NCI-H524 treated with DMSO at 0.1 percent for 48 hours (cell line): ENCODE data around the gene FDXR.

Experiments
- DNase-seq: peaks from one replicate; lab custom pipeline; 2025; lab: John Stamatoyannopoulos, UW

Gene FDXR

GRCh38 chr17:74857191-74857590 is 15.6 kb downstream of the FDXR start:
- no peak for DNase-seq

- no peak for DNase-seq
Observed at GRCh38 chr17:74856112-74856511, 16.7 kb downstream of the FDXR start.

- no peak for DNase-seq
Observed at GRCh38 chr17:74855323-74855722, 17.5 kb downstream of the FDXR start.

GRCh38 chr17:74854792-74855191 is 18.0 kb downstream of the FDXR start:
- DNase-seq, result no peak

- DNase-seq, result no peak
Observed at GRCh38 chr17:74853669-74854068, 19.1 kb downstream of the FDXR start.

- DNase-seq, result no peak
Observed at GRCh38 chr17:74853048-74853397, 19.8 kb downstream of the FDXR start.

GRCh38 chr17:74852237-74853047 is 20.4 kb downstream of the FDXR start:
- no peak for DNase-seq

- no peak for DNase-seq
Observed at GRCh38 chr17:74851612-74852236, 21.1 kb downstream of the FDXR start.

GRCh38 chr17:74850914-74851313 is 21.9 kb downstream of the FDXR start:
- no peak for DNase-seq

- DNase-seq, result no peak
Observed at GRCh38 chr17:74850310-74850709, 22.5 kb downstream of the FDXR start.

GRCh38 chr17:74848656-74849399 is 24.0 kb downstream of the FDXR start:
- DNase-seq, result no peak

GRCh38 chr17:74846621-74847020 is 26.2 kb downstream of the FDXR start:
- DNase-seq, result no peak

GRCh38 chr17:74843352-74843627 is 29.5 kb downstream of the FDXR start:
- no peak for DNase-seq

GRCh38 chr17:74842599-74843351 is 30.0 kb downstream of the FDXR start:
- DNase-seq, result no peak

- DNase-seq, result no peak
Observed at GRCh38 chr17:74842146-74842598, 30.6 kb downstream of the FDXR start.

GRCh38 chr17:74840989-74841666 is 31.7 kb downstream of the FDXR start:
- no peak for DNase-seq

- no peak for DNase-seq
Observed at GRCh38 chr17:74839990-74840852, 32.6 kb downstream of the FDXR start.

- DNase-seq, result no peak
Observed at GRCh38 chr17:74838274-74838673, 34.5 kb downstream of the FDXR start.

GRCh38 chr17:74836691-74837467 is 35.9 kb downstream of the FDXR start:
- DNase-seq, result no peak

GRCh38 chr17:74836191-74836590 is 36.6 kb downstream of the FDXR start:
- DNase-seq, result no peak
